HepG2 (cell line): ENCODE data around the gene THRA. TPM values are rescaled to one million over a fixed set of nuclear protein-coding genes. Genes with fewer than 3 reads are reported as not detected.

Experiments
- ASH2L ChIP-seq: fragments of 300-600, 200-600 bp; sonication (generic); IDR thresholded peaks from 2 replicates; pipeline ENCODE4 v1.7.0; 2017; ENCODE audit warnings: low read depth, mild to moderate bottlenecking, moderate library complexity, mixed read lengths, low read length; ENCODE audit not compliant: insufficient read length
- CEBPG ChIP-seq: IDR thresholded peaks from 2 replicates; pipeline ENCODE4 v1.6.1; 2016
- KDM3A ChIP-seq: IDR thresholded peaks from 2 replicates; pipeline ENCODE4 v1.6.1; 2018; ENCODE audit warnings: low read depth, missing compliant biosample characterization
- KMT2A ChIP-seq: sonication (generic); formaldehyde crosslinking; IDR thresholded peaks from 2 replicates; pipeline ENCODE4 v1.4.0; 2020; ENCODE audit warnings: missing genetic modification reagents
- RFX5 ChIP-seq: IDR thresholded peaks from 2 replicates; pipeline ENCODE4 v1.6.1; 2011; ENCODE audit warnings: low read depth, low read length, improper control_type of control experiment
- SIN3A ChIP-seq: IDR thresholded peaks from 2 replicates; pipeline ENCODE4 v1.6.1; 2011; ENCODE audit warnings: low read depth, mild to moderate bottlenecking, control low read depth, low read length, borderline replicate concordance
- SRSF9 ChIP-seq: fragments of 200-400 bp; formaldehyde crosslinking; IDR thresholded peaks from 2 replicates; pipeline ENCODE4 v1.6.1; 2018; ENCODE audit warnings: borderline replicate concordance, mild to moderate bottlenecking, low read depth, low read length; ENCODE audit not compliant: insufficient read depth, poor library complexity, severe bottlenecking
- TAF1 ChIP-seq: sonication (generic); formaldehyde crosslinking; IDR thresholded peaks from 2 replicates; pipeline ENCODE4 v1.4.0; 2020; ENCODE audit warnings: missing genetic modification reagents
- TEAD2 ChIP-seq: sonication (generic); formaldehyde crosslinking; IDR thresholded peaks from 2 replicates; pipeline ENCODE4 v1.9.0; 2021; ENCODE audit warnings: missing genetic modification reagents
- ZNF224 ChIP-seq: sonication (generic); formaldehyde crosslinking; IDR thresholded peaks from 2 replicates; pipeline ENCODE4 v1.5.0; 2020; ENCODE audit warnings: mild to moderate bottlenecking, missing genetic modification reagents
- ZNF34 ChIP-seq: sonication (generic); formaldehyde crosslinking; IDR thresholded peaks from 2 replicates; pipeline ENCODE4 v1.4.0; 2020; ENCODE audit warnings: mild to moderate bottlenecking, missing genetic modification reagents, borderline replicate concordance
- ZNF549 ChIP-seq: sonication (generic); formaldehyde crosslinking; IDR thresholded peaks from 2 replicates; pipeline ENCODE4 v1.5.0; 2020; ENCODE audit warnings: missing genetic modification reagents
- ZNF724P ChIP-seq: sonication (generic); formaldehyde crosslinking; IDR thresholded peaks from 2 replicates; pipeline ENCODE4 v1.8.0; 2022; ENCODE audit warnings: missing genetic modification reagents, borderline replicate concordance
- ZNF761 ChIP-seq: sonication (generic); formaldehyde crosslinking; conservative IDR thresholded peaks from 2 replicates; pipeline ENCODE4 v1.4.0; 2020; ENCODE audit warnings: mild to moderate bottlenecking, missing genetic modification reagents
- ZNF850 ChIP-seq: sonication (generic); formaldehyde crosslinking; conservative IDR thresholded peaks from 2 replicates; pipeline ENCODE4 v1.9.0; 2021; ENCODE audit warnings: mild to moderate bottlenecking, missing genetic modification reagents
- polyA plus RNA-seq, 8 experiments: library from polyadenylated mRNA; depleted of rRNA in 3 of 8; stranded (reverse) in 7 of 8; unstranded in 1 of 8; fragments of >200 nt; fragmentation: Illumina TruSeq in 4 of 8; extraction: Trizol in 4 of 8; gene quantifications; 2 replicates each; pipeline versions ENCODE4 v1.2.1 to v1.2.3, GENCODE V29; 2011 to 2016; ENCODE audit warnings: low read depth in 4 of 8, missing spikeins in 1 of 8, mixed read lengths in 1 of 8; ENCODE audit not compliant: insufficient read depth in 1 of 8
- total RNA-seq, 5 experiments: library from RNA; depleted of rRNA; stranded (reverse); fragments of >200 nt; fragmentation: Illumina TruSeq; extraction: Trizol; gene quantifications; 2 replicates each; pipeline ENCODE4 v1.2.3, GENCODE V29; 2016; ENCODE audit warnings: low read depth in 1 of 5
- TF ChIP-seq, protein P1 (sequence below): sonication (generic); formaldehyde crosslinking; IDR thresholded peaks from 2 replicates; pipeline ENCODE4 v1.9.0; 2021; ENCODE audit warnings: missing genetic modification reagents, borderline replicate concordance
- TF ChIP-seq, protein P2 (sequence below), 2 experiments: fragments of 450-650 bp in 1 of 2; sonication (generic) in 1 of 2; formaldehyde crosslinking; IDR thresholded peaks; 2 replicates each; pipeline versions ENCODE4 v1.5.0 to v1.8.0; 2020 to 2022; ENCODE audit warnings: mild to moderate bottlenecking in 1 of 2, missing genetic modification reagents in 1 of 2
- TF ChIP-seq, protein P3 (sequence below): sonication (generic); formaldehyde crosslinking; IDR thresholded peaks from 2 replicates; pipeline ENCODE4 v1.4.0; 2020; ENCODE audit warnings: missing genetic modification reagents
- TF ChIP-seq, protein P4 (sequence below): sonication (generic); formaldehyde crosslinking; IDR thresholded peaks from 2 replicates; pipeline ENCODE4 v1.5.1; 2020; ENCODE audit warnings: mild to moderate bottlenecking, missing genetic modification reagents, borderline replicate concordance

THRA gene
- total and polyA plus RNA-seq, 2 of the 13 experiments (the other 11 are each of a cell fraction or from before 2014, with no cell fraction given), result 8.0 to 9.9 TPM

DNA sequence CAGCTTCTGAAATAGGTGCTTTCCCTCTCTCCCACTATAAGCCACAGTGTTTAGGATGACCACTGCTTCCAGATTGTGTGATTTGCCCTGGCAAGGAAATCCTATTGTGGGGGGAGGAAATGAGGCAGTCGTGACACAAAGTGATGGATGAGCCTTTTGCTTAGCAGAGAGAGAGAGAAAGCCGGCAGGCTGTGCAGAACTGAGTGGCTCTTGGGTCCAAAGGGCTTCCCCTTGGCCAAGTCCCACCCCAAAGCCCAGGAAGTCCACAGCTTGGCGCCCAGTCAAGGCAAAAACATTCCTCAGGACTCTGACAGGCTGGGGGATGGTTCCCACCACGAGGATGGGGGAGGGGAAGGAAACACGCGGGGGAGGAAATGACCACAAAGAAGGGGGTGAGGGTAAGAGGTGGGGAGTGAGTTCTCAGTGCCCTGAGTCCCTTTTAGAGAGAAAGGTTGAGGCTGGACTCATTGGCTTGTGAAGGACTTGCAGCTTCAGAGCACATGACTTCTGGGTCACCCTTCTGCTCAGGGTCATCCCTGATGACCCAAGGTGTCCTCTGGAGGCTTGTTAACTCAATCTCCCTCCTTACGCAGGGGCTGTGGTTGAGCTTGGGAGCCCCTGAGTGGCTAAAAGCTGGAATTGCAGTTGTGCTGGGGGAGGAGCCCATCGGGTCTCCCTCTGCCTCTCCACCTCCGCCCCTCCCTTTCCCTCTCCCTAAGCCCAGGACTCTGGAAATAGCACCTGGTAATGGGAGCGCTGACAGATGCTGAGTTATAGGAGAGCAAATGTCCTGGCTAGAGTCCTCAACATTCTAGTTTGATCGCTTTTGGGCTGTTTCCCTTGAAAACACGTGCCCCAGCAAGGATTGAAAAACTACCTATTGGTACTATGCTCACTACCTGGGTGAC, 48.7 kb downstream of the THRA start (continued):
- TF ChIP-seq, protein P1, sequence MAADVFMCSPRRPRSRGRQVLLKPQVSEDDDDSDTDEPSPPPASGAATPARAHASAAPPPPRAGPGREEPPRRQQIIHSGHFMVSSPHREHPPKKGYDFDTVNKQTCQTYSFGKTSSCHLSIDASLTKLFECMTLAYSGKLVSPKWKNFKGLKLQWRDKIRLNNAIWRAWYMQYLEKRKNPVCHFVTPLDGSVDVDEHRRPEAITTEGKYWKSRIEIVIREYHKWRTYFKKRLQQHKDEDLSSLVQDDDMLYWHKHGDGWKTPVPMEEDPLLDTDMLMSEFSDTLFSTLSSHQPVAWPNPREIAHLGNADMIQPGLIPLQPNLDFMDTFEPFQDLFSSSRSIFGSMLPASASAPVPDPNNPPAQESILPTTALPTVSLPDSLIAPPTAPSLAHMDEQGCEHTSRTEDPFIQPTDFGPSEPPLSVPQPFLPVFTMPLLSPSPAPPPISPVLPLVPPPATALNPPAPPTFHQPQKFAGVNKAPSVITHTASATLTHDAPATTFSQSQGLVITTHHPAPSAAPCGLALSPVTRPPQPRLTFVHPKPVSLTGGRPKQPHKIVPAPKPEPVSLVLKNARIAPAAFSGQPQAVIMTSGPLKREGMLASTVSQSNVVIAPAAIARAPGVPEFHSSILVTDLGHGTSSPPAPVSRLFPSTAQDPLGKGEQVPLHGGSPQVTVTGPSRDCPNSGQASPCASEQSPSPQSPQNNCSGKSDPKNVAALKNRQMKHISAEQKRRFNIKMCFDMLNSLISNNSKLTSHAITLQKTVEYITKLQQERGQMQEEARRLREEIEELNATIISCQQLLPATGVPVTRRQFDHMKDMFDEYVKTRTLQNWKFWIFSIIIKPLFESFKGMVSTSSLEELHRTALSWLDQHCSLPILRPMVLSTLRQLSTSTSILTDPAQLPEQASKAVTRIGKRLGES (CRISPR knock-in tag), result no peak
- peak; percentile 96 for TF ChIP-seq KDM3A
- no peak for TF ChIP-seq CEBPG (CRISPR knock-in tag)
- no peak; the same call in 1 of the 2 replicates for TF ChIP-seq ZNF761
- no peak for TF ChIP-seq ZNF224
- no peak for TF ChIP-seq ZNF549
- TF ChIP-seq, protein P2, sequence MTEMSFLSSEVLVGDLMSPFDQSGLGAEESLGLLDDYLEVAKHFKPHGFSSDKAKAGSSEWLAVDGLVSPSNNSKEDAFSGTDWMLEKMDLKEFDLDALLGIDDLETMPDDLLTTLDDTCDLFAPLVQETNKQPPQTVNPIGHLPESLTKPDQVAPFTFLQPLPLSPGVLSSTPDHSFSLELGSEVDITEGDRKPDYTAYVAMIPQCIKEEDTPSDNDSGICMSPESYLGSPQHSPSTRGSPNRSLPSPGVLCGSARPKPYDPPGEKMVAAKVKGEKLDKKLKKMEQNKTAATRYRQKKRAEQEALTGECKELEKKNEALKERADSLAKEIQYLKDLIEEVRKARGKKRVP (CRISPR knock-in tag; IDR thresholded peaks at IDR 0.05), result no peak
- TF ChIP-seq, protein P3, sequence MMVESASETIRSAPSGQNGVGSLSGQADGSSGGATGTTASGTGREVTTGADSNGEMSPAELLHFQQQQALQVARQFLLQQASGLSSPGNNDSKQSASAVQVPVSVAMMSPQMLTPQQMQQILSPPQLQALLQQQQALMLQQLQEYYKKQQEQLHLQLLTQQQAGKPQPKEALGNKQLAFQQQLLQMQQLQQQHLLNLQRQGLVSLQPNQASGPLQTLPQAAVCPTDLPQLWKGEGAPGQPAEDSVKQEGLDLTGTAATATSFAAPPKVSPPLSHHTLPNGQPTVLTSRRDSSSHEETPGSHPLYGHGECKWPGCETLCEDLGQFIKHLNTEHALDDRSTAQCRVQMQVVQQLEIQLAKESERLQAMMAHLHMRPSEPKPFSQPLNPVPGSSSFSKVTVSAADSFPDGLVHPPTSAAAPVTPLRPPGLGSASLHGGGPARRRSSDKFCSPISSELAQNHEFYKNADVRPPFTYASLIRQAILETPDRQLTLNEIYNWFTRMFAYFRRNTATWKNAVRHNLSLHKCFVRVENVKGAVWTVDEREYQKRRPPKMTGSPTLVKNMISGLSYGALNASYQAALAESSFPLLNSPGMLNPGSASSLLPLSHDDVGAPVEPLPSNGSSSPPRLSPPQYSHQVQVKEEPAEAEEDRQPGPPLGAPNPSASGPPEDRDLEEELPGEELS (CRISPR knock-in tag), result peak; percentile 62
- TF ChIP-seq TAF1 (CRISPR knock-in tag), result peak; percentile 44; the same call in 1 of the 2 replicates
- TF ChIP-seq SIN3A, result no peak; the same call in 1 of the 2 replicates
- no peak for TF ChIP-seq SRSF9
- TF ChIP-seq, protein P4, sequence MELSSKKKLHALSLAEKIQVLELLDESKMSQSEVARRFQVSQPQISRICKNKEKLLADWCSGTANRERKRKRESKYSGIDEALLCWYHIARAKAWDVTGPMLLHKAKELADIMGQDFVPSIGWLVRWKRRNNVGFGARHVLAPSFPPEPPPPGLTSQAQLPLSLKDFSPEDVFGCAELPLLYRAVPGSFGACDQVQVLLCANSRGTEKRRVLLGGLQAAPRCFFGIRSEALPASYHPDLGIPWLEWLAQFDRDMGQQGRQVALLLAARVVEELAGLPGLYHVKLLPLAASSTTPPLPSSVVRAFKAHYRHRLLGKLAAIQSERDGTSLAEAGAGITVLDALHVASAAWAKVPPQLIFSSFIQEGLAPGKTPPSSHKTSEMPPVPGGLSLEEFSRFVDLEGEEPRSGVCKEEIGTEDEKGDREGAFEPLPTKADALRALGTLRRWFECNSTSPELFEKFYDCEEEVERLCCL, result no peak
- 0 out of 2 replicates have a peak, but pooled peaks have one; percentile 23 for TF ChIP-seq RFX5
- peak; percentile 89; the same call in 1 of the 2 replicates for TF ChIP-seq ZNF34 (CRISPR knock-in tag)
- TF ChIP-seq KMT2A, result peak; percentile 40; the same call in 1 of the 2 replicates
- TF ChIP-seq ZNF724P (CRISPR knock-in tag), result peak; percentile 46; the same call in 1 of the 2 replicates
- peak; percentile 87 for TF ChIP-seq ASH2L
- TF ChIP-seq TEAD2 (CRISPR knock-in tag), result no peak
- TF ChIP-seq ZNF850 (CRISPR knock-in tag), result no peak
